HL-60/S4 treated with phorbol 12-myristate 13-acetate at 8.2 ng/mL for 4 days and 3 days (cell line): ENCODE results near the gene BTC.
"Not testable (repeated sequence)": the region's sequence is repeated elsewhere in the genome, so short reads cannot be mapped to it uniquely, and the experiment has no call there.

Experiments used
- in situ Hi-C: fragments of 300-500 bp; cut with MboI; formaldehyde crosslinking; loops from 2 replicates; pipeline ENCODE4 v1.15.0; 2022; ENCODE audit warnings: low sequenced_read_pairs

The BTC gene

DNA sequence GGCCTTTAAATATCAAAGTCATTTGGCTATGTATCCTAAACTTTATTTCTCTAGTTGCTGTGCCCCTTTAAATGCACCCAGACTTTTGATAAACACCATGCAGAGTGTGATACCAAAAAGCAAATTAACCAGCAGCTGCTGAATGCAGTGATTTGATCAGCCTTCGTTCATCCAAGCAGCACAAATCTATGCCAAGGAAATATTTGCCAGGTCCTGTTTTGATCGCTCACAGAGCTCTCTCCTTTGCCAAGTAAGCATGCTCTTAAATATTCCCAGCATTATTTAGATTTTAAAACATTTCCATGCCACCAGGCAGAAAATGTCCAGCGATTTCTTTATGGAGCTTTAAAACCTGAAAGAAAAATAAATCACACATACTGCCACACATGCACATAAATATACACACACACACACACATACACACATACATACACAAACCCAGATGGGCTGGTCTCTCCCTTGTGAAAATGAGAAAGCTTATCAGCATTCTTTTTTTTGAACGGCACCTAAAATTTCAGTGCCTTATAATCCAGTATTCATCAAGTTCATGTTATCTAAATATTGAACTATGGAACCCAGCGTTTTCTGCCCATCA lies 35.7 kb downstream of the BTC start:
- in situ Hi-C loops = no loop called here

DNA sequence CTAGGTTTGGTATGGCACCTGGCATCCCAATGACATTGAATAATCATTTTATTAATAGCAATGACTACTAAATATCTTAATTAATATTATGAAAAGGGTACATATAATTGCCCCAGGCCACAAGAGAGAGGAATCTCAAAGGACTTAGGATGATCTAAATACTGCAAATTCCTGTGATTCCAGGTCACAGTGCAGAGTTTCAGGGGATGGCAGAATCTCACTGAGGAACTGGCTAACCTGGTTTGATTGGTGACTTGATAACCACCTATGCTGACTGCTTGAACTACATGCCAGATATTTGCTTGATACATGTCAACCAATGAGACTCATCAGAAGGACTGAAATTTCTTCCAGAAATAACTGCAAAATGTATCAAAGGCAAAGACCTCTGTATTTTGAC lies 37.2 kb downstream of the BTC start:
- in situ Hi-C loops = no loop called here

DNA sequence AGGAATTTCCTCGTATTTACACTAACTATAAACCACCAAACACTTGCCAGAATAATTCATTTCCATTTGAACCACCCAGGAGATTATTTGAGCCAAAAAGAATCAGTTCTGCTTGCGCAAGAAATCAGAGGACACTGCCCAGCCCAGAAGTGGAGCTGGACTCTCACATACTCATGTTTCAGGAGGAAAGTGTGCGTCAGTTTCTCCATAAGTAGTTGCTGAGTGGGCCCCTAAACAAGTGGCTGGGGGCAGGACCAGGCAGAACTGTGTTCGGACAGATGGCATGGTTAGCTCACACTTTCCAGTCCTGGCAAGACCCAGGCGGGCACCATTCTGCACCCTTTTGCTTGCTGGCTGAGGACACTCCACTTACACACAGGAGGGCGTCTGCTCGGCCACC lies 38.8 kb downstream of the BTC start:
- in situ Hi-C loops = no loop called here

DNA sequence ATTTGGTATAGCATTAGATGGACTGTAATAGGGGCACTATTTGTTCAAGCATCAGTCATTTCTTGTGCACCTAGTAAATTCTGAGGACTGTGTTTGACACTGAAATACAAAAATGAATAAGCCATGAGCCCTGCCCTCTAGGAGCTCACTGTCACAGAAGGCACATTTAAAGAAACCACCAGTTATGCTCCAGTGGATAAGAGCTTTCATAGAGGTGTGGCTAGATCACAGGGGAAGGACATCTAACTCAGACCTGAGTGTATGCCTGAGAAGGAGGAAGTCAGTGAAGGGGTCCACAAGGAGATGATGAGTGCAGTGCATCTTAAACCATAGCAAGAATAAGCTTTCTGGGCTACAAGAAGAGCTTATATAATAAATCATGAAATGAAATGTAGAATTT lies 40.1 kb downstream of the BTC start:
- in situ Hi-C loops = no loop called here

DNA sequence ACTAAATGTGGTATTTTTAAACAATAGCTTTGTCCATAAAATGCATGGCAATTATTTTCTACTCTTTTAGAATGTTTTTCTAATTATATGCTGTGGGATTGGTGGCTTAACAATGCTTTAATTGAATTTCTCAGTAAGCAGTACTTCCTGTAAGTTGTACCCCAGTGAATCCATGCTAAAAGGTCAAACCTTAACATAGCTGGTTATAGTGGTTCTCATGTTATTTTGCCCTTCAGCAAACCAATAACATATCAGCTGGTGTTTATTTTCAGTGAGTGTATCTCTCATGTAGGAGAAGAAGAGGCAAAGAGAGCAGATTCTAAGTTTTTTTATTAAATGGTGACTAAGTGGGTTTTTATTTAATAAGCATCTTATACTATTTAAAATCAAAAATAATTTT lies 41.5 kb downstream of the BTC start:
- in situ Hi-C loops = no loop called here

DNA sequence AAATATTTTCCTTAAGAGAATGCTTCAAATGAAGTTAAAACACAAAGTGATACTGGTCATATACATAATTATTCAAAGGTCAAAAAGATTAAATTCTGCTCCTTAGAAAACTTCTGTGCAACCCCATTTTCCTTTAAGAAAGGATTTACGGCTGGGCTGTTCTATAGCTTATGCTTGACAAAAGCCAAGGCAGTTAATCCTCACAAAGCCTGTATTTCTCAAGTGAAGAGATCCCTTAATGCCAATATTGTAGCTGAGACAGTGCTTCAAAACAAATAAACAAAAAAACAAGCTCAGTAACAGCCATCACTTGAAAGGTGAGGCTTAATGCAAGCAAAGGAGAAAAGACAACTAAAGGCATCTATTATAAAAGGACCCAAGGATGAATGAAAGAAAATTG lies 42.5 kb downstream of the BTC start:
- in situ Hi-C loops = no loop called here

DNA sequence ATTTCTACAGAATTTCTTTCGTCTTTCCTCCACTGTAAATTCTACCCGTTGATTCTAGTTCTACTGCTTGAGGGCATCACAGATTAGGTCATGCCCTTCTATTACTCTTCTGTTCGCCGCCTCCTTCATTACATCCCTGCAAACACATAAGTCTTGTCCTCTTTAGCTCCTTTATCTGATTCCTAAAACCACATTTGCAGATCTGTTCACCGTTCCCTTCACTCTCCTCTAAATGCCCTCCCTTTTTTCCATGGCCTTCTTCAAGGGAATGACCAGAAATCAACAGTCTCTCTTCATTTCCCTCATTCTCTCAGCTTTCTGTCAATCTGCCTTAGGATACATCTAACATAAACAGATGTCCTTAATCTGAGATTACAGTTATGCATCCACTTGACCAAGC lies 43.1 kb downstream of the BTC start:
- in situ Hi-C loops = no loop called here

DNA sequence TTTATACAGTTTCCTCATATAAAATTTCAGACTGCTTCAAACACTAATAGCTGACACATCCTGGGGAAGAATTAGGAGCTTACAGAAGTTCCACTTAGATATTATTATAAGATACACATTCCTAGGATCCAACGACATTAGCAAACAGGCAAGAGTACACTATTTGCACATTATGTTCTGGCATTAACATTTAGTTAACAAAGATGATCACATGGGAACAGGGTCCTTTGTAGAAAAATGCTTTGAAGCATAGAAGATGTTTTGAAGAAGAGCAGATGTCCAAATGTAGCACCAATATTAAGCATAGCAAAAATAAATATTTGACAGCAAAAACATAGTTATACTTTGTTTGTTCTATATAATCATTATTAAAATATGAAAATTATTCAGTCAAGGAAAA lies 52.1 kb downstream of the BTC start:
- in situ Hi-C loops = no loop called here

DNA sequence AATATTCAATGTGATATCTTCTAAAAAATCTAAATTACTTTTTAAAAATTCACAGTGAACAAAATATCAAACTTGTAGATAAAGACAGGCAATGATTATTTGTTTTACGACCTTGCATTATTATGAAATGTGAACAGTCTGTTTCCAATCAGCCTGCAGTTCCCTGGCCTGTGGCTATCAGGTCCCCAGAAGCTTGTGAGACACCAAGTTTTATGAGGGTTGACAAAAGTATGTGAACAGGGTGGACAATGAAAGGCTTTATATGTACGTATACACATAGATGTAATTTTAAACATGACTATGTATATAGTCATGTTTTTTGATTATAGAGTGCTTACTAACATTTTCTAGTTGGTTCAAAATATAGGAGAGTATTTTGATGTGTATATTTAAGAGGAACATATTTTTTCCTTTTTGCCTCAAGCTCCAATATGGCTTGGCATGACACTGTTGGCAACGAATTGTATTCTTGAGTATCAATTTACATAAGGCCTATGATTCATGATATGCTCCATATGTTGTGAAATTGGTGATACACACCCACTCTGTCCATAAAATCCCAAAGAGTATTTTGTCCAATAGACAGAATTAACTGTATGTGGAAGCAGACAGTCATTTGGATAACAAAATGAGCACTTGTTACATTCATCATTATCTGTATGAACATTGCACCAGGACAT lies 55.7 kb downstream of the BTC start:
- in situ Hi-C loops = no loop called here

DNA sequence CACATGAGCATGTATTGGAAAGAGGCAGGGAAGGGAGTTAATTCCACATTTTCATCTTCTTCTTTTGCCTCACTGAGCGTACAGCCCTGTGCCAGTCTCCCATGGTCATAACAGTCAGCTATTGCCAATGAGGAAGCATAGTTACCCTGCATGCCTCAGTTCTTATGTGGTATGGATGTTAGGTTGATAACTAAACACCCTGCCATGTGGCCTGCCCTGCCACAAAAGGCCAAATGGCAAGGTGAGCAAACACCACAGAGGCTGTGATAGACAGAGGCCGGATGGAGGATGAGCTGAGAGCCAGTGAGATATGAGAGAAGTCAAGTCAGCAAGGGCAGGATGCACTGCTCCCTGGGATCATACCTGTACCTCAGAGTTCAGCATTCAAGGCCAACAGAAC lies 59.3 kb downstream of the BTC start:
- in situ Hi-C loops = no loop called here

DNA sequence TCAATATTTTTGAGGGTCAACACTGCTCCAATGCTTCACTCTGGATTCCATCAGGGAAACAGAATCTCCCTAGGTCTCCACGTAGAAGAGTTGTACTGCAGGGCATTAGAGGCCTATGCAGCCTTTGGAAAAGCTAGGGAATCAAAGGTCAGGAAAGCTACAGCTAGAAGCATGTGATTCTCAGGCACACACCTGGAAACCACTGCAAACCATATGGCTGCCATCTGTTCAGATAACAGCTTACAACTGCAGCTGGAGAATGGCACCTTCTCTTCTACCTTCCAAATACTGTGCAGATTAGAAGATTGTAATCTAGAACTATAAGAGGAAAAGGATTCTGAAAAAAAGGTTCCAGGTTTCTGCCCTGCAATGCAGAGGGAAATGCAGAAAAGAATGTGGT lies 60.6 kb downstream of the BTC start:
- in situ Hi-C loops = no loop called here

DNA sequence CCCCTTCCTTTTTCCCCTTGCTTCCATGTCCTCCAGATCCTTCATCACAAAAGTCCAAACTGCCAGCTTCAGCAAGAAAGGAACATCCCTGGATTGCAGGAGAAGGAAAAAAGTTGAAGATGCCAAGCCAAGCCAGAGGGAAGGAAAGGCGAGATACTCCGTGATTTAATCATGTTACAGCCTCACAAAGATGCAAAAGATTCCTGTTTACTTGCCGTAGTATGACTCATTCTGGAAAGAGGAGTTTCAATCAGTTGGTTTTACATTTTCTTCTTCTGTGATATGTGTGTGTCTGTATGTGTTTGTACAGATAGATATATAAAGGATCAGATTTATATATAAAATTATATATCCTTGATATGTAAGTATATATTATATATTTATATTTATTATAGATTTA lies 69.3 kb downstream of the BTC start:
- in situ Hi-C loops = no loop called here

DNA sequence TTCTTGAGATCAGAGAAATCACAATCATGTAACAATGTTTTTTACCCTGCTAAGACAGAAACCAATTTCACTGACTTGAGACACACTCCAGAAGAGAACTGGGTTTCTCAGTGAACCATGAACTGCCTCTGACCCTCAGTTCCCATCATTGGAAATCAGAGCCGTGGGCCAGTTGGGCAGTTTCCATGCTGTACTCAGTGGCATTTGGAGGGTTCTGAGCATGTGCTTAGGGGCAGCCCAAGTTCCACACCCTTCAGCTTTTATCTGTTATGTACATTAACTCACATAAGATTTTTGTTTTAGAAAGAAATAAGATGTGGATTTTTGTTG lies 77.9 kb downstream of the BTC start:
- in situ Hi-C loops = no loop called here

DNA sequence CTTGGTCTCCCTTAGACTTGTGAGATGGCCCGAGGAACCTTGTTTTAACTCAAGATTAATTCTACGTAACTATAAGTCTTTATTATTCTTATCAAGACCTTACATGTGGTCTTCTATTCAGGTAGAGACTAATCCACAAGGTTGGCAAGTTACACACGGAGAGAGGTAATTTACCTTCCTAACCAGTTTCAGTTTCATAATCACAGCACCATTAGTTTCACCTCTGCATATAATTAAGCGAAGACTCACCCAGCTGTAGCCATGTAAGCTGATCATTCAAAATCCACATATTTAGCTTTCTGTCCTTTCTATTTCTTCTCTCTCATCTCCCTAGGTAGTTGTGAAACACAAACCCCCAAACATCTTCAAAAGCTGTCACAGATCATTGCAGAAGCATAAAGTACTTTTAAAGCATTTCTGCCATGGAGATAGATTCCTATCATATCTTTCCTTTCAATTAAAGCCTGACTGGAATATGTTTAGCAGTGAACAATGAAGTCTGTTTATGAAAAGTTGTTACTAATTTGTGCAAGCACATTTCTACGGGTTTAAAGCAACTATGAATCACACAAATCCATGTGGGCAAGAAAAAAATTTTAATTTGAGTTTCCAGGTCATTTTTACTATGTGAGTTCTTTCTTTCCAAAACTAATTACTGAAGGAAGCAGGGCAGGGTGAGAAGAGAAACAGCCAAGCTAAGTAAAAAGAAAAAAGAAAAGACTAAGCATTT lies 78.5 kb downstream of the BTC start:
- in situ Hi-C loops = no loop called here

DNA sequence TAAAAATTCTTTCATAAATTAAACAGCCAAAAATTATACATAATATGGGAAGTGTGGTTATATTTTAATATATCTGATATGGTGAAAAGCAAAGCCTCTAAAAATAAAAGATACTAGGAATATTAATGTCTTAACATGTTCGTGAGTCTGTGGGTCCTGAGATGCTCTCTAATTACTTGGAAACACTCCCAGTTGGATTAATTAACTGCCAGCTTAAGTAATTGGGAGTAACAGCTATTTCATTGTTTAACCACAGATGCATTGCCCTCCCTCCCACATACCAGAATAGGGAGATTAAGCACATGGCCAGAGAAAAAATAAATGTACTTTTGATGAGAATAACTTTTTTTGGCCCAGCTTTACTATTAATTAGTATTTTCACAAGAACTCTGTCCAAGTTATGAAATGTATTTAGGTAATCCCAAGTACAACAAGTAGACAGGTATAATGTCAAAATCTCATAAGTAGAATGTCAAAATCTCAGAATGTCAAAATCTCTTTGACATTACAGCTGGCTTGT lies 79.7 kb downstream of the BTC start:
- in situ Hi-C loops = no loop called here

DNA sequence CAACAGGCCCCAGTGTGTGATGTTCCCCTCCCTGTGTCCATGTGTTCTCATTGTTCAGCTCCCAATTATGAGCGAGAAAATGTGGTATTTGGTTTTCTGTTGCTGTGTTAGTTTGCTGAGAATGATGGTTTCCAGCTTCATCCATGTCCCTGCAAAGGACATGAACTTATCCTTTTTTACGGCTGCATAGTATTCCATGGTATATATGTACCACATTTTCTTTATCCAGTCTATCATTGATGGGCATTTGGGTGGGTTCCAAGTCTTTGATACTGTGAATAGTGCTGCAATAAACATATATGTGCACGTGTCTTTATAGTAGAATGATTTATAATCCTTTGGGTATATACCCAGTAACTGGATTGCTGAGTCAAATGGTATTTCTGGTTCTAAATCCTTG lies 86.2 kb downstream of the BTC start:
- in situ Hi-C loops = not testable (repeated sequence)
